ENCODE data around the gene PANK1.
"Not testable (repeated sequence)": the region's sequence is repeated elsewhere in the genome, so short reads cannot be mapped to it uniquely, and the experiment has no call there.

- not testable (repeated sequence) for TF ChIP-seq POLR2A, CTCF (IDR thresholded peaks at IDR 0.05)
Observed at GRCh38 chr10:89620296-89620695, 24.7 kb downstream of the PANK1 start.

All from tibial nerve (tissue), 3 donors.